GM21717 (cell line): ENCODE measurements around the gene SLC35F3.
A peak's percentile ranks its signal among the peaks of the same experiment; 100 is the strongest.
"Not testable (repeated sequence)": the region's sequence is repeated elsewhere in the genome, so short reads cannot be mapped to it uniquely, and the experiment has no call there.

ENCODE experiments used
- ATAC-seq: cut with Tn5 transposase; IDR thresholded peaks from one replicate; pipeline ENCODE4 v1.9.1; 2021; ENCODE audit warnings: mild to moderate bottlenecking, moderate library complexity; ENCODE audit not compliant: unreplicated experiment

SLC35F3 gene

DNA sequence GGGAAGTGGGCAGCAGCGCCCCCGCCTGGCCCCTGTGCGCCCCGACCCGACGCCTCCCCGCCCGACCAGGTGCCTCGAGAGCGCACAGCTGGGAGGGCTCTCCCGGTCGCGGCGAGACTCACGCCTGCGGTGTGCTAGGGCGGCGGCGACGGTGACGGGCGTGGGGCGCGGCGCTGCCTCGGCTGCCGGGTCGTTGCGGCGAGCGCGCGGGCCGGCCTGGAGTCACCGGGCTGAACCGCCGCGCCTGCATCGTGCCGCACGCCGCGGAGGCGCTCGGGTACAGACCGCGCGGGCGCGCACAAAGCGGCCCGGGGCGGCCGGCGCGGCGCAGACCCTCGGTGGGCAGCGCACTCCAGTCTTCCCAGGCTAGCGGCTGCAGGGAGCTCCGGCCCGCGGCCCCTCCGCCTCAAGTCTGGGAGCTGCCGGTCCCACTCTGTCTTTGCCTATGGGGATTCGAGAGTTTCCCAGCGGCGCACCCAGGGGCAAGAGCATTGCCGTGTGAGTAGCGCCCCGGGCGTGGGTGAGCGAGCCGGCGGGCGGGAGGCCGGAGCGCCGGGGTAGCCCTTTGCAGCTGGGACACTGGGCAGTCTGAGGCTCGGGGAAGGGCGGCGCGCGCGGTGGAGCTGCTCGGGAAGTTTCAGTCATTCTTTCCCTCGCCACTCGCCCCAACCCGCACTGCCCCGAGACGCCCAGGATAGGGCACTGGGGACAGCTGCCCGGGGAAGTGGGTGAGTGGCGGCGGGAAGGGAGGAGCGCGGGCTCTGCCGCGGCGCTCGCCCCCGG is at the start of gene SLC35F3:
SLC35F3 (plus strand) TSS at position 44 of the 783 bp plus-strand sequence.
- ATAC-seq: no peak

DNA sequence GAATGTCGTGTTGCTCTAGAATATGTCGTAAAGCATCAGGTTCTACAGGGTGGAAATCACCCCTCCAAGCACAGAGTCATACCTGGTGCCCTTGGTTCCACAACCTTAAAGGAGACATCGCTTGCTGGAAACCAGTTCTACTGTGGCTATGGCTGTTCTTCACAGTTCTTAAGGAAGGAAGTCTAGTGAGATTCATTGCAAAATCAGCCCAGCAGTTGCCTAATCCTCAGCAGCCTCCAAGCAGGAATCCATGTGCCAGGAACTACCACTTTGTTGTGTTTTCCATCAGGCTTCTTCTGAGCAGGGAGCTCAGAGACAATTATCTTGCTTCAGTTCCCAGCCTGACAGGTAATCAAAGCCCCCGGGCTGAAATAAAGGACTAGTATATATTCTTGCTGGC is 45.0 kb upstream of the SLC35F3 start:
- no peak for ATAC-seq

DNA sequence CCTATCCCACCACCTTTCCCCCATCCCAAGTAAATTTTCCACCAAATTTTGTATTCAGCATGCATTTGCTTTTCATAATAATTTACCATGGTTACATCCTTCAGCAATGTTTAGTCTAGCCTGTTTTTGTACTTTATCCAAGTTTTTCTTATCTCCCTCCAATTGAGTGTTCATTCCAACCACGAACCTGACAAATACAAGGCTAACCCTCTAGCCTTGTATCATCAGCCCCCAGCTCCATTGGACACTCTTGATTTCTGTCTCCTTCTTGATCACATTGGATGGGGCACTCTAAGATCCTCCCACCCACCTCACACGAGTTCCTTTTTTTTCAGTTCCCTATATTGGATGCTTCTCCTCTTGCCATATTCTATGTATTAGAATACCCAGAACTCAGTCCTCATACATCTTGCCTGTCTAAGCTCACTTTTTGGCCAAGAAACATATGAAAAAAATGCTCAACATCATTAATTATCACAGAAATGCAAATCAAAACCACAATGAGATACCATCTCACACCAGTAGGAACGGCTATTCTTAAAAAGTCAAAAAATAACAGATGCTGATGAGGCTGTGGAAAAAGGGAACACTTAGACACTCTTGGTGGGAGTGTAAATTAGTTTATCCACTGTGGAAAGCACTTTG is 40.5 kb upstream of the SLC35F3 start:
- no peak for ATAC-seq

DNA sequence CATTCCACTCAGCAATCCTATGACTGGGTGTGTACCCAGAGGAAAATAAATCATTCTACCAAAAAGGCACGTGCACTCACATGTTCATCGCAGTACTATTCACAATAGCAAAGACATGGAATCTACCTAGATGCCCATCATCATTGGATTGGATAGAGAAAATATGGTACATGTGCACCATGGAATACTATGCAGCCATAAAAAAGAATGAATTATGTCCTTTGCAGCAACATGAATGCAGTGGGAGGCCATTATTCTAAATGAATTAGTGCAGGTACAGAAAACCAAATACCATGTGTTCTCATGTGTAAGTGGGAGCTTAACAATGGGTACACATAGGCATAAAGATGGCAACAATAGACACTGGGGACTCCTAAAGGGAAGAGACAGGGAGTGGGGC is 39.9 kb upstream of the SLC35F3 start:
- no peak for ATAC-seq

GRCh38 chr1:233865216-233865615 is 39.3 kb upstream of the SLC35F3 start:
- no peak for ATAC-seq

- no peak for ATAC-seq
Observed at GRCh38 chr1:233865902-233866301, 38.6 kb upstream of the SLC35F3 start.

DNA sequence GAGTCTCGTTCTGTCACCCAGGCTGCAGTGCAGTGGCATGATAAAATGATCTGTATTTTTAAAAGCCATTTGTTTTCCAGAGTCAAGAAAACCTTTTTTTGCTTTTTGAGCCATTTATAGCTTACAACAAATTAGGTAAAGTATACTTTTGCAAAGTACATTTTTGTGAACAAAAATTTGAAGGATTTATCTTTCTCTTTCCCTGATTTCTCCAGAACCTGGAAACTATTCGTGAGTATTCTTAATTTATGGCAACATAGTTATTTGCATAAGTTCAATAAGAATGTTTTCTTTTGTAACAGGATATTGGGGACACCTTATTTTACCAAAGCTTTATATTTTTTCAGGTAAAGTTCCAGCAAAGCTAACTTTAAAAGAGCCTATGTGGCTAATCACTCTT is 37.4 kb upstream of the SLC35F3 start:
- no peak for ATAC-seq

- ATAC-seq: no peak
Observed at GRCh38 chr1:233868461-233868860, 36.0 kb upstream of the SLC35F3 start.

DNA sequence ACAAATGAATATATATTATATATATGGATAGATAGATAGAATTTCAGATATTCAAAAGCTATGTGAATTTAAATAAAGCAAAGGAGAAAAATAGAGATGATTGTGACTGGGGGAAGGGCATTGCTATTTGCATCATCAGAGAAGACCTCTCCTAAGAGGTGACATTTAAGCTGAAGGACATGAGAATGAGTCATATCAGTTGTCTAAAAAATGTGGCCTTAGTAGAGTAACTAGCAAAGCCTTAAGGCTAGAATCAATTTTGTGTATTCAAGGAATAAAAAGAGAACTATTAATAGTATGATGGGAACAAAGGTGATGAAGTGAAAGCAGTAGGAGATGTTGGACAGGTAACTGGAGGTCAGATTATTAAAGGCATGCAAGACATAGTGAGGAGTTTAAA is 34.8 kb upstream of the SLC35F3 start:
- no peak for ATAC-seq

DNA sequence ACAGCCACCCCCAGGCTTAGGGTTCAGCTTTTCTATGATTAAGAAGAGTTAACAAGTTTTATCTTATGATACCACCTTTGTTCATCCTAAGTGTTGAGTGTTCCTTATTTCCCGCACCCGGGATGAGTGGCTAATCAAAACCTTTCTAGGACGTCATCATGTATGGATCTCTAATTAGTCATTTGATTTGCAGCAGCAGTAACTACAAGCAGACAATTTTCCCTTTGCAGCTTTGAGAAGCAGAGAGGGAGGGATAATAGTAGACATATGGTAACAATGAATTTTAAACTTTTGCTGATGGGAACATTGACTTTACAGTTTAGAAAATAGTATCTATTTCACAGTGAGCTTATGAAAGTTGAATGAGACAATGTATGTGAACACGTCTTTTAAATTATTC is 30.8 kb upstream of the SLC35F3 start:
- no peak for ATAC-seq

GRCh38 chr1:233879841-233880240 is 24.6 kb upstream of the SLC35F3 start:
- ATAC-seq: no peak

GRCh38 chr1:233883671-233884070 is 20.8 kb upstream of the SLC35F3 start:
- ATAC-seq: no peak

DNA sequence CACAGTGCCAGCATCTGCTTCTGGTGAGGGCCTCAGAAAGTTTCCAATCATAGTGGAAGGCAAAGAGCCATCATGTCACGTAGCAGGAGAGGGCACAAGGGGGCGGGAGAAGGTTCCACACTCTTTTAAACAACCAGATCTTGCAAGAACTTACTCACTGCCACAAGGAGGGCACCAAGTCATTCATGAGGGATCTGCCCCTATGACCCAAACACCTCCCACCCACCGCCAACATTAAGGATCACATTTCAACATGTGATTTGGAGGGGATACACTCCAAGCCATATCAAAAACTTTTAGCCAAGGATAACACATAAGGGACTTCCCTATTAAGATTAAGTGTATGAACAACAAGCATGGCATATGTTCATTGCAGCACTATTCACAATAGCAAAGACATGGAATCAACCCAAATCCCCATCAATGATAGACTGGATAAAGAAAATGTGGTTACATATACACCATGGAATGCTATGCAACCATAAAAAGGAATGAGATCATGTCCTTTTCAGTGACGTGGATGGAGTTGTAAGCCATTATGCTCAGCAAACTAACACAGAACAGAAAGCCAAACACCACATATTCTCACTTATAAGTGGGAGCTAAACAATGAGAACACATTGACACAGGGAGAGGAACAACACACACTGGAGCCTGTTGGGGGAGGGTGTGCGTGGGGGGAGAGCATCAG is 19.9 kb upstream of the SLC35F3 start:
- no peak for ATAC-seq

- no peak for ATAC-seq
Observed at GRCh38 chr1:233885196-233885920, 19.1 kb upstream of the SLC35F3 start.

DNA sequence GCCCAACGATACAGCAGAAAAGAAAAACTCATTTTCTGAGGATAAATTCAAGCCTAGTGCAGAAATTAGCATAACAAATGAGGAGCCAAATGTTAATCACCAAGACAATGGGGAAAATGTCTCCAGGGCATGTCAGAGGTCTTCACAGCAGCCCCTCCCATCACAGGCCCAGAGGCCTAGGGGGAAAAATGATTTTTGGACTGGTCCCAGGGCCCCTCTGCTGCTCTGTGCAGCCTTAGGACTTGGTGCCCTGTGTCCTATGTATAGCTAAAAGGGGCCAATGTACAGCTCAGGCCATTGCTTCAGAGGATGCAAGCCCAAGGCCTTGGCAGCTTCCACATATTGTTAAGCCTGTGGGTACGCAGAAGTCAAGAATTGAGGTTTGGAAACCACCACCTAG is 13.3 kb upstream of the SLC35F3 start:
- ATAC-seq: not testable (repeated sequence)

GRCh38 chr1:233897325-233898162 is 6.9 kb upstream of the SLC35F3 start:
- ATAC-seq: peak; percentile 97

DNA sequence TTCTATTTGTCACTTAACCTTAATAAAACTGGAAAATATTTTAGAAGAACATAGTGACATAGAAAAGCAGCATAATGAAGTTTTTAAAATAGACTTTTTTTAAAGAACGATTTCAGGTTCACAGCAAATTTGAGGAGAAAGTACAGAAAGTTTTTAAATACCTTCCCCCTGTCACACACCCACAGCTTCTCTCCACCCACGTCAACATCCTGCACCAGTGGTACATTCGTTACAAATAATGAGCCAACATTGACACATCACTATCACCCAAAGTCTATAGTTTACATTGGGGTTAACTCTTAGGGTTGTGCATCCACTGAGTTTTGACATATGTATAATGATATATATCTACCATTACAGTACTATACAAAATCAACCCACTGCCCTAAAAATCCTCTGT is 3.0 kb upstream of the SLC35F3 start:
- ATAC-seq: no peak

DNA sequence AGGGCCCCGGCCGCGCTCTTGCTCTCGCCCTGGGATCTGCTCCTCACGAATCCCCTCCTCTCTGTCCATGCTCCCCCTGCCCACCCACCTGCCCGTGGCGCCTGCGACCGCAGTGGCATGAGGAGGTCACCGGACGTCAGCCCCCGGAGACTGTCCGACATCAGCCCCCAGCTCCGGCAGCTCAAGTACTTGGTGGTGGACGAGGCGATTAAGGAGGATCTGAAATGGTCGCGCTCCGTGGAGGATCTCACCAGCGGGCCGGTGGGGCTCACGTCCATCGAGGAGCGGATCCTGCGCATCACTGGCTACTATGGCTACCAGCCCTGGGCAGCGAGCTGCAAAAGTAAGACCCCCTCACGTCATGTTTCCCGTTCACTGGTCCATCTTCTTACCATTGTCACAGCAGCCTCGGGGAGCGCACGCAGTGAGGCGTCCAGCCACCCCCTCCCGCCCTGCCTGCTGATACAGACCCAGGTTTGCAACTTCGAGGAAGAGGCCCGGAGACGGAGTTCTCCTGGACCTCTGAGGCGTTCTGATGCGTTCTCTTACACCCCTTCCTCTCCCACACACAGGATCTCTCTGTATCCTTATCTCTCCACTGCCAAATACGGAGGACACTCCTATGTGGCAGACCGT is 1.1 kb downstream of the SLC35F3 start:
- no peak for ATAC-seq

DNA sequence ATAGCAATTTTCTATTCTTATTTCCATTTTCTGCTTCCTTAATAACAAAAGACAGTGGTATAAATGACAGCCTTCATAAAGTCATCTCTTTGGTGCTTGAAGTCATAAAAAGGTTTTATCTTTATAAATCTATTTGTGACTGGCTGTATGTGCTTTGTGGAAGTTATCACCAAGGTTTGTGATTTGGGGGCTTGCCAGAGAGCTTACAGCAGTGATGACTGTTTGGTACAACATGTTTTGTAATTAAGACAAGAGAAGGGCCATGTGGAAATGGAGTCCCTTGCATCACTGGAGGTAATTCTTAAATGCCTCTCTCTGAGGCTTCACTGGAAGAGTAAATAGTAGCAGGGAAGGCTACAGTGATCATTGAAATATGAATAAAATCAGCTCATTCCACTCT is 2.7 kb downstream of the SLC35F3 start:
- no peak for ATAC-seq

DNA sequence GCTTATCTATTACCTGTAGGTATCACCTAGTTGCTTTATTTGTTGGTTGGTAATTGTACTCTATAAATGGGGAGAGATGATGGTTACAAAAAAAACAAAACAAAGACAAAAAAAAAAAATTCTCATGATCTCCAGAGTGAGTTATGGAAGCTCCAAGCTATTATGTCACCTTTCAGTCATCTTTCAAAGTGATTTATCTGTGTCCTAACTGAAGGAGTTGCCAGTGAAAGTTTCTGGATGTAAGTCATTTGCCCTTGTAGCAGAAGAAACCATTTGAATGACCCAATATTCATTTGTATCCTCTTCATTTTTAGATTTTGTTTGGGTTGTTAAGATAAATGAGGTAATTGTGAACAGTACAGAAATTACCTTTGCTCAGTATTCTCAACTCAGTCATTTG is 3.6 kb downstream of the SLC35F3 start:
- no peak for ATAC-seq
